ENCODE data around the gene NLGN1.

- TF ChIP-seq, protein P1, sequence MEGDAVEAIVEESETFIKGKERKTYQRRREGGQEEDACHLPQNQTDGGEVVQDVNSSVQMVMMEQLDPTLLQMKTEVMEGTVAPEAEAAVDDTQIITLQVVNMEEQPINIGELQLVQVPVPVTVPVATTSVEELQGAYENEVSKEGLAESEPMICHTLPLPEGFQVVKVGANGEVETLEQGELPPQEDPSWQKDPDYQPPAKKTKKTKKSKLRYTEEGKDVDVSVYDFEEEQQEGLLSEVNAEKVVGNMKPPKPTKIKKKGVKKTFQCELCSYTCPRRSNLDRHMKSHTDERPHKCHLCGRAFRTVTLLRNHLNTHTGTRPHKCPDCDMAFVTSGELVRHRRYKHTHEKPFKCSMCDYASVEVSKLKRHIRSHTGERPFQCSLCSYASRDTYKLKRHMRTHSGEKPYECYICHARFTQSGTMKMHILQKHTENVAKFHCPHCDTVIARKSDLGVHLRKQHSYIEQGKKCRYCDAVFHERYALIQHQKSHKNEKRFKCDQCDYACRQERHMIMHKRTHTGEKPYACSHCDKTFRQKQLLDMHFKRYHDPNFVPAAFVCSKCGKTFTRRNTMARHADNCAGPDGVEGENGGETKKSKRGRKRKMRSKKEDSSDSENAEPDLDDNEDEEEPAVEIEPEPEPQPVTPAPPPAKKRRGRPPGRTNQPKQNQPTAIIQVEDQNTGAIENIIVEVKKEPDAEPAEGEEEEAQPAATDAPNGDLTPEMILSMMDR (IDR thresholded peaks at IDR 0.05): no peak
- TF ChIP-seq POLR2A (IDR thresholded peaks at IDR 0.05; ENCODE audit: low read length) (no peak), CEBPB (IDR thresholded peaks at IDR 0.05) (no peak)
Observed at GRCh38 chr3:173921732-173922131, 524.2 kb downstream of the NLGN1 start.
